ENCODE measurements around the gene TMA7.
"Not testable (repeated sequence)": the region's sequence is repeated elsewhere in the genome, so short reads cannot be mapped to it uniquely, and the experiment has no call there.

Gene TMA7

DNA sequence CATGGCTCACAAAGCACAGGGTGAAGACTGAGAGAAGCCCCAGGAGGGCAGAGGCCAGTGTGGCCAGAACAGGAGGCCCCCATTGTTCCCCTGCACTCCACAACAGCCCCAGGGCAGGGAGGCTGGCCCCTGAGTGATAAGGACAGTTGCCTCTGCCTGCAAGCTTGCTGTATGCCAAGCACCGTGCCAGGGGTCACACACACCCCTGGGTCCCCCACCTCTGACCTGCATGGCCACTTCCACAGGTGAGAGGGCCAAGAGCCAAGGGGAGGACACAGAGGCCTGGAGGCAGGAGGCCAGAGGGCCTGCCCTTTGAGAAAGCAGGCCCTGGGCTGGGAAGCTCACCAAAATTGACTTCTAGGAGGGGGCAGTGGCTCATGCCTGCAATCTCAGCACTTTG is 30.2 kb downstream of the TMA7 start:
- no peak for DNase-seq

GRCh38 chr3:48472673-48472922 is 32.5 kb downstream of the TMA7 start:
- no peak for DNase-seq

DNA sequence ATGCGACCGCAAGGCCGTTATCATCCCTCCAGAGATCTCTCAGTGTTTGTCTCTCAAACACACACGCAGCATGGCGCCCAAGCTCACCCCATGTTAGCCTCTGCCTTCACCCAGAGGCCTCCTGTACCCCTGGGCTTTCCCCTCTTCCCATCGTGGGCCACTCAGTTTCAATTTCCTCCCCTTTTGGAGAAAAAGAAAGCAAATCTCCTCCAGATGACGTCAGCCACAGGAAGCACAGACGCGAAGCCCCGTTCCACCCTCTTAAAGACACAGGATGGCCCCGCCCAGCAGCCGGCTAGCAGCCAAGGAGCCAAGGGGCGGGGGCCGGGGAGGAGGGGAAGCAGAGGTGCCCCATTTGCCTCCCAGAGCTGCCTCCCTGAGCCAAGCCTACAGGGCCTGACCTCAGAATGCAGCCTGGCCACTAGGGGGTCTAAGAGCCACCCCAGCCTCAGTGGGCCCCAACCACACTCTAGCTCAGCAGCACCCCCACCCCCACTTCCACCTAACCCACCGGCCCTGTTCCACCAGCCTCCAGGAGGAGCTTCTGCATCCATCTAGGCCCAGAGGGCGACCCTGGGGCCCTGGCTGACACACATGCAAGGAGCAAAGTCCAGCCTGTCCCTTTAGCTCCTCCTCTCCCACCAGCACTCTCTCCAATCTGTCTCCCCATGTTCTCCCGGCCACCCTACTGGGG is 33.0 kb downstream of the TMA7 start:
- DNase-seq, result peak; percentile 59

DNA sequence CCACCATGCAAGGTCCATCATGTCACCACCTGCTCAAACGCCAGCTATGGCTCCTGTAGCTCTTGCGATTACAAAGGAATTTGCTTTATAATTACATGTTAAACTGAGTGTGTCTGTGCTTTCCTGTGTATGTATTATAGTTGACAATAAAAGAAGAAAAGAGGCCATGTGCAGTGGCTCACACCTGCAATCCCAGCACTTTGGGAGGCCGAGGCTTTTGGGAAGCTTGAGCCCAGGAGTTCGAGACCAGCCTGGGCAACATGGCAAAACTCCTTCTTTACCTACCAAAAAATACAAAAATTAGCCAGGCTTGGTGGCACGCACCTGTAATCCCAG is 33.5 kb downstream of the TMA7 start:
- DNase-seq, result no peak

GRCh38 chr3:48474031-48474430 is 34.0 kb downstream of the TMA7 start:
- DNase-seq, result not testable (repeated sequence)

- no peak for DNase-seq
Observed at GRCh38 chr3:48474619-48475018, 34.6 kb downstream of the TMA7 start.

DNA sequence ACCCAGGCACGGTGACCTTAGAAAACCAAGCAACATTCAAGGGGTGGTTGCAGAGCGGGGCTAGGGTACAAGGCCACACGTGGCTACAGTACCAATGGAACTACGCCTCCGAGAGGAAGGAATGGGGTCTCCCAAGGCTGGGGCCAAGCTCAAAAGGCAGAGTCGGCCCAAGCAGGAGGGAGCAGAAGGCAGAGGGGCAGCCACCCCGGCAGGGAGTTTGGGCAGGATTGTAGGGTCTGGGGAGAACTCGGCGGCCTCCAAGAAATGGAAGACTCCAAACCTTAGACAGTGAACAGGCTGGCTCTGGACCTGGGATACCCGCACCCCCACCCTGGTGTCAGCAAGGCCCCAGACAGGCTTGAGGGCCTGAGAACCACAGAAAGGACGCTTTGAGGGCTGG is 35.1 kb downstream of the TMA7 start:
- no peak for DNase-seq

DNA sequence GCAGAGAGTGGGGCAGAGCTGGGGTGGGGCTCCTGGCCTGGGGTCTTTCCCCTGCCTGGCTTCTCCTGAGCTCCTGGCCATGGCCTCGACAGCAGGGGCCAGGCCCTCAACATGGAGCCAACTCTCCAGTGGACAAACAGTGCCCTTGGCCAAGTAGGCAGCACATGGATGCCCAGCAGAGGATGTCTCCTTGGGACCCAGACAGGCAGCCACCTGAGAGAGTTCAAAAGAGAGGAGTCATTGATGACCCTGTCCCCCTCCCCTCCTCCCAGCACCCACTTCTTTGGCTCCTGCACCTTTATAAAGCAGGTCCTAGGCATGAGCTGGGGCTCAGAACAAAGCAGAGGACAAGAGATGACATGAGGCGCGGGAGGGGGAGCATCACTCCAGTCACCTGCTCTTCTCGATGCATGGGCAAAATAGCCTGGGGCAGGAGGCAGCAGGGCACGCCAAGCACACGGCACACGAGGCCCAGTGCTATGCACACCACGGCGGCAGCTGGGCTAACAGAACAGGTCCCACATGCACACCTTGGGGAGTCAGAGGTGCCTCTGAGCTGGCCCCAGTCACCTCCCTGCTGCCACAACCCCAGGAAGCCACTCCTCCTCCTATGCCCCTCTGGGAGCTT is 36.5 kb downstream of the TMA7 start:
- DNase-seq, result no peak

DNA sequence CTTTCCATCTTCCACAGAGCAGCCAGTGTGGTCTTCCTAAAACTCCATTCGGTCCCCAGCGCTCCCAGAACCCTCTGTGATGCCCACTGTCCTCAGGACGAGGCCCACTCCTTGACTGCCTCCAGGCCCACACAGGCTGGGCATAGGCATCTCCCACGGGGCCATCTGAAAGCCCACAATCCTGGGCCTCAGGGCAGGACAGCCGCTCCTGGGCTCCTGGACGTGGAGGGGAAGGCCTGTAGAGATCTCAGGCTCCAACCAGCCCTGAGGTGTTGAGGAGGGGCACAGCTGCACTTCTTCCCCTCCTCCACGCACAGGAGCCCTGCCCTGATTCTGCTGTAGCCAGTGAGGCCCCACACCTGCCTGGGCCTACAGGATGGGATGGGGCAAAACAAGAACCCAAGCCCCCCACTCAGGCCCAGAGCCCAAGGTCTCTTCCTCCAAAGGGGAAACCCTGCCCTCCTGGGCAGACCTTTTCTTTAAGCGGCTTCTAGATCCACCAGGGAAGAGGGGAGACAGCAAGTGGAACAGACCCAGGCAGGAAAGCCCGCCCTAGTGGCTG is 38.0 kb downstream of the TMA7 start:
- no peak for DNase-seq

- no peak for DNase-seq
Observed at GRCh38 chr3:48478626-48479555, 38.8 kb downstream of the TMA7 start.

DNA sequence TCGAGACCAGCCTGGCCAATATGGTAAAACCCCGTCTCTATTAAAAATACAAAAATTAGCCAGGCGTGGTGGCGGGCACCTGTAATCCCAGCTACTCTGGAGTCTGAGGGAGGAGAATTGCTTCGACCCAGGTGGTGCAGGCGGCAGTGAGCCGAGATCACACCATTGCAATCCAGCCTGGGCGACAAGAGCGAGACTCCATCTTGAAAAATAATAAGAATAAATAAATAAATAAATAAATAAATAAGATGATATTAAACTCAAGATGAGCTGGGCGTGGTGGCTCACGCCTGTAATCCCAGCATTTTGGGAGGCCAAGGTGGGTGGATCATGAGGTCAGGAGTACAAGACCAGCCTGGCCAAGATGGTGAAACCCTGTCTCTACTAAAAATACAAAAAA is 40.8 kb downstream of the TMA7 start:
- not testable (repeated sequence) for DNase-seq

DNA sequence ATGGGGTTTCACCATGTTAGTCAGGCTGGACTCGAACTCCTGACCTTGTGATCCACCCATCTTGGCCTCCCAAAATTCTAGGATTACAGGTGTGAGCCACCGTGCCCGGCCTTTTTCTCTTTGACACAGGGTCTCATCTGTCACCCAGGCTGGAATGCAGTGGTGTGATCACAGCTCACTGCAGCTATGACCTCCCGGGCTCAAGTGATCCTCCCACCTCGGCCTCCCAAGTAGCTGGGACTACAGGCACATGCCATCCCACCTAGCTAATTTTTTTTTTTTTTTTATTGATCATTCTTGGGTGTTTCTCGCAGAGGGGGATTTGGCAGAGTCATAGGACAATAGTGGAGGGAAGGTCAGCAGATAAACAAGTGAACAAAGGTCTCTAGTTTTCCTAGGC is 42.8 kb downstream of the TMA7 start:
- not testable (repeated sequence) for DNase-seq

DNA sequence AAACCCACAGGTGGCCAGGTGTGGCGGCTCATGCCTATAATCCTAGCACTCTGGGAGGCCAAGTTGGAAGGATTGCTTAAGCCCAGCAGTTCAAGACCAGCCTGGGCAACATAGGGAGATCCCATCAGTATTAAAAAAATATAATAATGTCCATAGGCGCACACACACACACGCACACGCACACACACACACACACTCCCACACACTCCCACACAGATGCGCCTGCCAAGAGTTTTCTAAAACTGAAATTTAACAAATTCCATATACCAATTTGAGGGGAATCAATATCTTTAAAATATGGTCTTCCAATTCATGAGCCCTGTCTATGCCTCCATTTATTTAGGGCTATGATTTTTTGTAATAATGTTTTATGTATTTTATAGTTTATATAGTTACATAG is 46.9 kb downstream of the TMA7 start:
- no peak for DNase-seq

- no peak for DNase-seq
Observed at GRCh38 chr3:48492461-48493202, 52.6 kb downstream of the TMA7 start.

- no peak for DNase-seq
Observed at GRCh38 chr3:48493203-48493501, 53.1 kb downstream of the TMA7 start.
